ENCODE results near the gene SFXN3.

The SFXN3 gene

GRCh38 chr10:101005869-101006567 lies 25.0 kb upstream of the SFXN3 start:
- TF ChIP-seq RAD21 (IDR thresholded peaks at IDR 0.05; ENCODE audit: low read depth): no peak
- TF ChIP-seq USF1 (IDR thresholded peaks at IDR 0.05): no peak
- TF ChIP-seq YY1 (IDR thresholded peaks at IDR 0.05; ENCODE audit: low read depth): no peak
- TF ChIP-seq TEAD4 (IDR thresholded peaks at IDR 0.05): no peak
- TF ChIP-seq TCF12 (IDR thresholded peaks at IDR 0.05; ENCODE audit: low read depth): no peak
- TF ChIP-seq ZBTB7A (IDR thresholded peaks at IDR 0.05; ENCODE audit: low read depth): no peak
- TF ChIP-seq MAX (IDR thresholded peaks at IDR 0.05): no peak
- no peak for TF ChIP-seq REST (IDR thresholded peaks at IDR 0.05; ENCODE audit: low read depth)
- no peak for TF ChIP-seq CEBPB (IDR thresholded peaks at IDR 0.05)
- TF ChIP-seq NFIC (IDR thresholded peaks at IDR 0.05): no peak
- no peak for TF ChIP-seq EGR1 (IDR thresholded peaks at IDR 0.05)
- no peak for TF ChIP-seq CREB1 (IDR thresholded peaks at IDR 0.05; ENCODE audit: low read depth)
- no peak for TF ChIP-seq TAF1 (IDR thresholded peaks at IDR 0.05; ENCODE audit: low read depth)
- TF ChIP-seq EP300 (IDR thresholded peaks at IDR 0.05; ENCODE audit: borderline replicate concordance): no peak
- TF ChIP-seq FOXM1 (IDR thresholded peaks at IDR 0.05; ENCODE audit: borderline replicate concordance, low read depth): no peak

GRCh38 chr10:101006593-101007098 lies 24.4 kb upstream of the SFXN3 start:
- TF ChIP-seq YY1 (IDR thresholded peaks at IDR 0.05; ENCODE audit: low read depth) (no peak), CREB1 (IDR thresholded peaks at IDR 0.05; ENCODE audit: low read depth) (no peak)

GRCh38 chr10:101007099-101007711 lies 23.8 kb upstream of the SFXN3 start:
- TF ChIP-seq FOXM1 (IDR thresholded peaks at IDR 0.05; ENCODE audit: borderline replicate concordance, low read depth) (no peak), TCF12 (IDR thresholded peaks at IDR 0.05; ENCODE audit: low read depth) (no peak), MAX (IDR thresholded peaks at IDR 0.05) (no peak), CREB1 (IDR thresholded peaks at IDR 0.05; ENCODE audit: low read depth) (no peak), EGR1 (IDR thresholded peaks at IDR 0.05) (no peak), TEAD4 (IDR thresholded peaks at IDR 0.05) (no peak), REST (IDR thresholded peaks at IDR 0.05; ENCODE audit: low read depth) (no peak), RAD21 (IDR thresholded peaks at IDR 0.05; ENCODE audit: low read depth) (no peak), USF1 (IDR thresholded peaks at IDR 0.05) (no peak), NFIC (IDR thresholded peaks at IDR 0.05) (no peak), ZBTB7A (IDR thresholded peaks at IDR 0.05; ENCODE audit: low read depth) (no peak), TAF1 (IDR thresholded peaks at IDR 0.05; ENCODE audit: low read depth) (no peak), YY1 (IDR thresholded peaks at IDR 0.05; ENCODE audit: low read depth) (no peak)

GRCh38 chr10:101007915-101008822 lies 22.9 kb upstream of the SFXN3 start:
- no peak for TF ChIP-seq FOXM1 (IDR thresholded peaks at IDR 0.05; ENCODE audit: borderline replicate concordance, low read depth)
- no peak for TF ChIP-seq EGR1 (IDR thresholded peaks at IDR 0.05)
- TF ChIP-seq CEBPB (IDR thresholded peaks at IDR 0.05): no peak
- no peak for TF ChIP-seq ZBTB7A (IDR thresholded peaks at IDR 0.05; ENCODE audit: low read depth)

GRCh38 chr10:101008823-101009423 lies 22.1 kb upstream of the SFXN3 start:
- 0 out of 2 replicates have a peak, but pooled peaks have one; percentile 59 for TF ChIP-seq ZBTB7A (IDR thresholded peaks at IDR 0.05; ENCODE audit: low read depth)
- TF ChIP-seq MAX (IDR thresholded peaks at IDR 0.05): no peak
- TF ChIP-seq EGR1 (IDR thresholded peaks at IDR 0.05): no peak
- TF ChIP-seq REST (IDR thresholded peaks at IDR 0.05; ENCODE audit: low read depth): no peak
- no peak for TF ChIP-seq CEBPB (IDR thresholded peaks at IDR 0.05)
